Prostate gland (tissue), 2 donors: ENCODE measurements around the gene GRAMD4. TPM values are rescaled to one million over a fixed set of nuclear protein-coding genes. Genes with fewer than 3 reads are reported as not detected.
"Not testable (repeated sequence)": the region's sequence is repeated elsewhere in the genome, so short reads cannot be mapped to it uniquely, and the experiment has no call there.

Experiments
- DNase-seq: peaks from one replicate; pipeline ENCODE4 v3.0.0-alpha.2; 2019; ENCODE audit warnings: low spot score
- H3K27ac ChIP-seq, 2 donors: fragments of 200-600 bp; sonication (generic); 2 replicates each; pipeline ENCODE4 v1.5.1; 2017 to 2019
- H3K27me3 ChIP-seq: fragments of 200-600 bp; sonication (generic); replicated peaks from 2 replicates; pipeline ENCODE4 v1.5.1; 2019; ENCODE audit not compliant: insufficient read depth
- H3K36me3 ChIP-seq, 2 donors: fragments of 200-600 bp; sonication (generic); 1 replicate in 1 of 2; 2 replicates in 1 of 2; pipeline versions ENCODE4 v1.5.1 to v1.8.1; 2017 to 2019
- H3K4me1 ChIP-seq: fragments of 200-600 bp; sonication (generic); replicated peaks from 2 replicates; pipeline ENCODE4 v1.5.1; 2019
- H3K4me3 ChIP-seq, 2 donors: fragments of 200-600 bp; sonication (generic); 2 replicates each; pipeline ENCODE4 v1.5.1; 2017 to 2019
- H3K9me3 ChIP-seq: fragments of 200-600 bp; sonication (generic); 2 replicates; pipeline ENCODE4 v1.5.1; 2017
- CTCF ChIP-seq, 4 experiments: fragments of 200-600 bp in 2 of 4; fragments of 450-650 bp in 2 of 4; sonication (generic) in 2 of 4; IDR thresholded peaks; 1 replicate in 3 of 4; 2 replicates in 1 of 4; pipeline ENCODE4 v1.5.1; 2016 to 2019; ENCODE audit warnings: antibody characterized with exemption in 4 of 4, mild to moderate bottlenecking in 2 of 4, moderate library complexity in 2 of 4
- POLR2A ChIP-seq: fragments of 450-650 bp; IDR thresholded peaks from one replicate; pipeline ENCODE4 v1.6.1; 2016; ENCODE audit warnings: antibody characterized with exemption, mild to moderate bottlenecking
- POLR2AphosphoS5 ChIP-seq: sonication (generic); formaldehyde crosslinking; IDR thresholded peaks from one replicate; pipeline ENCODE4 v1.6.1; 2017; ENCODE audit warnings: antibody characterized with exemption
- WGBS: methylation state at CpG from one replicate; pipeline ENCODE4 v1.1.5; 2018; 5-methylcytosine and 5-hydroxymethylcytosine counted together
- intact Hi-C: fragments of 100-400 bp; cut with DNase I; formaldehyde crosslinking; loops from one replicate; pipeline ENCODE4 v1.14.2; 2022
- total RNA-seq, 2 donors: library from RNA; depleted of rRNA; stranded (reverse); fragments of >200 nt; gene quantifications; one replicate each; pipeline ENCODE4 v1.1.0, GENCODE V29; 2016

Gene GRAMD4
- total RNA-seq, 2 donors from 2014 or later: 12.1 to 20.2 TPM

GRCh38 chr22:46631113-46631512 lies 10.9 kb downstream of the GRAMD4 start:
- TF ChIP-seq POLR2AphosphoS5: no peak
- no peak for TF ChIP-seq POLR2A
- TF ChIP-seq CTCF (IDR thresholded peaks at IDR 0.05): no peak
- WGBS: 92% methylated on average over 11 of the region's 13 CpGs
- Histone ChIP-seq H3K9me3 (no peaks in the 10 kb centered on the region), H3K4me1 (no peaks in the 10 kb centered on the region), H3K27me3 (no peaks in the 10 kb centered on the region), H3K27ac (no peak overlapping the region), H3K36me3 (no peaks in the 10 kb centered on the region), H3K4me3 (no peak overlapping the region)
- DNase-seq: no peak
- intact Hi-C loops: no loop called here

GRCh38 chr22:46632646-46633249 lies 12.6 kb downstream of the GRAMD4 start:
- H3K4me3 ChIP-seq: no peak overlapping the region
- no peaks in the 10 kb centered on the region for H3K4me1 ChIP-seq
- H3K9me3 ChIP-seq: no peaks in the 10 kb centered on the region
- no peak overlapping the region for H3K27ac ChIP-seq
- no peaks in the 10 kb centered on the region for H3K36me3 ChIP-seq
- TF ChIP-seq POLR2A (no peak), CTCF (IDR thresholded peaks at IDR 0.05) (no peak), POLR2AphosphoS5 (no peak)
- no peak for DNase-seq
- intact Hi-C loops: no loop called here
- WGBS: 80% methylated on average over 18 of the region's 18 CpGs
- H3K27me3 ChIP-seq: no peaks in the 10 kb centered on the region

GRCh38 chr22:46633334-46633890 lies 13.2 kb downstream of the GRAMD4 start:
- Histone ChIP-seq H3K4me3 (no peak overlapping the region), H3K4me1 (no peaks in the 10 kb centered on the region), H3K36me3 (no peaks in the 10 kb centered on the region), H3K27ac (no peak overlapping the region), H3K27me3 (no peaks in the 10 kb centered on the region), H3K9me3 (no peaks in the 10 kb centered on the region)
- intact Hi-C loops: no loop called here
- DNase-seq: no peak
- TF ChIP-seq POLR2AphosphoS5: no peak
- TF ChIP-seq POLR2A: no peak
- no peak for TF ChIP-seq CTCF (IDR thresholded peaks at IDR 0.05)
- WGBS: 90% methylated on average over 10 of the region's 10 CpGs

- 85% methylated on average over 11 of the region's 11 CpGs for WGBS
- Histone ChIP-seq H3K4me1 (no peaks in the 10 kb centered on the region), H3K36me3 (no peaks in the 10 kb centered on the region), H3K9me3 (no peaks in the 10 kb centered on the region), H3K27ac (no peak overlapping the region), H3K4me3 (no peak overlapping the region), H3K27me3 (no peaks in the 10 kb centered on the region)
- intact Hi-C loops: no loop called here
- DNase-seq: no peak
- TF ChIP-seq CTCF (IDR thresholded peaks at IDR 0.05) (no peak), POLR2A (no peak), POLR2AphosphoS5 (no peak)
Measured at GRCh38 chr22:46634011-46634699, 14.0 kb downstream of the GRAMD4 start.

GRCh38 chr22:46634973-46635685 lies 14.9 kb downstream of the GRAMD4 start:
- H3K9me3 ChIP-seq, H3K27ac ChIP-seq, intact Hi-C loops, H3K36me3 ChIP-seq, H3K4me1 ChIP-seq, H3K4me3 ChIP-seq, H3K27me3 ChIP-seq, DNase-seq: not testable (repeated sequence)
- WGBS: 61% methylated on average over 14 of the region's 30 CpGs
